K562 (cell line): ENCODE measurements around the gene EMX1.

Source experiments
- ASH1L ChIP-seq: fragments of 450-650 bp; IDR thresholded peaks from 2 replicates; pipeline ENCODE4 v1.6.1; 2018; ENCODE audit warnings: borderline replicate concordance, mild to moderate bottlenecking, low read depth; ENCODE audit not compliant: partially characterized antibody
- CBX2 ChIP-seq: fragments of 200-600 bp; sonication (generic); IDR thresholded peaks from one replicate; pipeline ENCODE4 v1.6.1; 2012; ENCODE audit warnings: mild to moderate bottlenecking, low read length, inconsistent platforms; ENCODE audit not compliant: insufficient read depth, poor library complexity, severe bottlenecking
- DDX20 ChIP-seq: fragments of 450-650 bp; IDR thresholded peaks from 2 replicates; pipeline ENCODE4 v1.6.1; 2016; ENCODE audit warnings: missing genetic modification characterization, low read depth, mild to moderate bottlenecking, missing compliant biosample characterization, moderate library complexity
- ELF4 ChIP-seq: fragments of 450-650 bp; formaldehyde crosslinking; IDR thresholded peaks from 2 replicates; pipeline ENCODE4 v1.4.0; 2022; ENCODE audit warnings: missing genetic modification characterization
- FOXP4 ChIP-seq: sonication (generic); formaldehyde crosslinking; IDR thresholded peaks from 2 replicates; pipeline ENCODE4 v1.8.0; 2022; ENCODE audit warnings: mild to moderate bottlenecking, missing genetic modification reagents, borderline replicate concordance
- MEF2A ChIP-seq: IDR thresholded peaks from 2 replicates; pipeline ENCODE4 v1.6.1; 2011; ENCODE audit warnings: low read depth, mild to moderate bottlenecking, low read length, moderate library complexity; ENCODE audit not compliant: control insufficient read depth
- SIN3A ChIP-seq, 2 experiments: fragments of 150-350 bp in 1 of 2; IDR thresholded peaks; 2 replicates each; pipeline ENCODE4 v1.6.1; 2011 to 2016; ENCODE audit warnings: borderline replicate concordance in 2 of 2, low read depth in 2 of 2, low read length in 2 of 2, mild to moderate bottlenecking in 2 of 2, moderate library complexity in 2 of 2; ENCODE audit not compliant: control insufficient read depth in 1 of 2
- SIX5 ChIP-seq, 2 experiments: IDR thresholded peaks; 2 replicates each; pipeline ENCODE4 v1.6.1; 2011; ENCODE audit warnings: low read length in 2 of 2, borderline replicate concordance in 1 of 2, low read depth in 1 of 2, mild to moderate bottlenecking in 1 of 2, moderate library complexity in 1 of 2; ENCODE audit not compliant: insufficient read depth in 1 of 2
- SRF ChIP-seq, 2 experiments: fragments of 250-450, 450-650 bp in 1 of 2; sonication (Bioruptor Pico) in 1 of 2; sonication (generic) in 1 of 2; formaldehyde crosslinking; IDR thresholded peaks; 2 replicates each; pipeline versions ENCODE4 v1.5.0 to v1.5.1; 2020 to 2022; ENCODE audit warnings: mild to moderate bottlenecking in 1 of 2, missing genetic modification reagents in 1 of 2
- ZNF253 ChIP-seq: fragments of 250-450 bp; sonication (Bioruptor Pico); conservative IDR thresholded peaks from 2 replicates; pipeline ENCODE4 v1.6.1; 2021; ENCODE audit warnings: mild to moderate bottlenecking
- ZNF384 ChIP-seq: IDR thresholded peaks from 2 replicates; pipeline ENCODE4 v1.6.1; 2012; ENCODE audit warnings: low read depth, low read length, improper control_type of control experiment

- TF ChIP-seq SIN3A (IDR thresholded peaks at IDR 0.05; ENCODE audit: borderline replicate concordance in 2 of 2, control insufficient read depth in 1 of 2, low read depth in 2 of 2, low read length in 2 of 2) (no peak), DDX20 (tag) (no peak), MEF2A (no peak), ZNF384 (no peak), SRF (CRISPR knock-in tag; IDR thresholded peaks at IDR 0.05) (no peak), ASH1L (no peak), CBX2 (no peak), SIX5 (IDR thresholded peaks at IDR 0.05; ENCODE audit: borderline replicate concordance in 1 of 2, insufficient read depth in 1 of 2, low read depth in 1 of 2, low read length in 2 of 2) (no peak), ELF4 (CRISPR knock-in tag) (no peak), FOXP4 (CRISPR knock-in tag) (no peak), ZNF253 (CRISPR knock-in tag) (no peak)
These were observed 2.6 kb upstream of the EMX1 start for GRCh38 chr2:72914589-72915319.
